HEK293 (cell line): ENCODE measurements around the gene BIVM.

Source experiments
- CTCF ChIA-PET: fragments of 350-600 bp; formaldehyde crosslinking; extraction: SDS; loops from one replicate; lab custom pipeline; 2021; ENCODE audit warnings: antibody characterized with exemption; lab: Yijun Ruan, JAX
- POLR2A ChIA-PET: fragments of 300-600 bp; formaldehyde crosslinking; extraction: SDS; loops from one replicate; lab custom pipeline; 2020; ENCODE audit warnings: antibody characterized with exemption, inconsistent platforms; lab: Yijun Ruan, JAX
- H3K27ac ChIP-seq: fragments of 200-500 bp; sonication (Bioruptor generic); 2 replicates; pipeline ENCODE4 v1.5.1; 2014; ENCODE audit warnings: low read depth, low read length, control low read depth, inconsistent platforms; ENCODE audit errors: extremely low read depth
- H3K36me3 ChIP-seq, 2 experiments: fragments of 200-500 bp in 1 of 2; sonication (Bioruptor generic) in 1 of 2; 1 replicate in 1 of 2; 2 replicates in 1 of 2; pipeline ENCODE4 v1.5.1; 2014 to 2017; ENCODE audit warnings: inconsistent platforms in 2 of 2, low read length in 2 of 2; ENCODE audit not compliant: control insufficient read depth in 2 of 2, insufficient read depth in 1 of 2
- H3K4me1 ChIP-seq: fragments of 200-500 bp; sonication (Bioruptor generic); 2 replicates; pipeline ENCODE4 v1.5.1; 2014; ENCODE audit warnings: mild to moderate bottlenecking, low read length, inconsistent platforms; ENCODE audit not compliant: control insufficient read depth, insufficient read depth
- H3K4me3 ChIP-seq: 2 replicates; pipeline ENCODE4 v1.5.1; 2011; ENCODE audit warnings: low read depth, mild to moderate bottlenecking, control low read depth, low read length, moderate library complexity
- H3K9me3 ChIP-seq: fragments of 200-500 bp; sonication (Bioruptor generic); 2 replicates; pipeline ENCODE4 v1.5.1; 2014; ENCODE audit warnings: low read depth, low read length, inconsistent platforms; ENCODE audit not compliant: control insufficient read depth, insufficient read depth
- FEZF1 ChIP-seq: fragments of 450-650 bp; formaldehyde crosslinking; IDR thresholded peaks from 2 replicates; pipeline ENCODE4 v1.5.1; 2016; ENCODE audit warnings: missing biosample characterization, missing genetic modification characterization
- HOXD13 ChIP-seq: sonication (generic); formaldehyde crosslinking; IDR thresholded peaks from 2 replicates; pipeline ENCODE4 v1.8.0; 2022; ENCODE audit warnings: missing genetic modification reagents, borderline replicate concordance
- KLF1 ChIP-seq: fragments of 450-650 bp; formaldehyde crosslinking; IDR thresholded peaks from 2 replicates; pipeline ENCODE4 v1.5.1; 2016; ENCODE audit warnings: missing biosample characterization, missing genetic modification characterization
- KLF8 ChIP-seq: fragments of 450-650 bp; formaldehyde crosslinking; IDR thresholded peaks from 2 replicates; pipeline ENCODE4 v1.5.1; 2016; ENCODE audit warnings: missing biosample characterization, missing genetic modification characterization
- SCRT2 ChIP-seq: fragments of 450-650 bp; formaldehyde crosslinking; IDR thresholded peaks from 2 replicates; pipeline ENCODE4 v1.5.1; 2016; ENCODE audit warnings: missing biosample characterization, missing genetic modification characterization
- SP7 ChIP-seq: fragments of 450-650 bp; formaldehyde crosslinking; IDR thresholded peaks from 2 replicates; pipeline ENCODE4 v1.5.1; 2016; ENCODE audit warnings: missing biosample characterization, missing genetic modification characterization
- ZFHX2 ChIP-seq: fragments of 450-650 bp; formaldehyde crosslinking; conservative IDR thresholded peaks from 2 replicates; pipeline ENCODE4 v1.5.1; 2016; ENCODE audit warnings: missing biosample characterization, missing genetic modification characterization
- ZFP37 ChIP-seq: fragments of 450-650 bp; formaldehyde crosslinking; IDR thresholded peaks from 2 replicates; pipeline ENCODE4 v1.5.1; 2016; ENCODE audit warnings: missing biosample characterization, missing genetic modification characterization
- ZNF132 ChIP-seq: fragments of 450-650 bp; formaldehyde crosslinking; IDR thresholded peaks from 2 replicates; pipeline ENCODE4 v1.5.1; 2017; ENCODE audit warnings: missing biosample characterization, missing genetic modification characterization, borderline replicate concordance
- ZNF2 ChIP-seq: fragments of 450-650 bp; formaldehyde crosslinking; IDR thresholded peaks from 2 replicates; pipeline ENCODE4 v1.5.1; 2016; ENCODE audit warnings: missing biosample characterization, missing genetic modification characterization
- ZNF248 ChIP-seq: fragments of 450-650 bp; formaldehyde crosslinking; IDR thresholded peaks from 2 replicates; pipeline ENCODE4 v1.5.1; 2017; ENCODE audit warnings: missing biosample characterization, missing genetic modification characterization
- ZNF302 ChIP-seq: fragments of 450-650 bp; formaldehyde crosslinking; IDR thresholded peaks from 2 replicates; pipeline ENCODE4 v1.5.1; 2016; ENCODE audit warnings: missing biosample characterization, missing genetic modification characterization, low read depth
- ZNF324 ChIP-seq: fragments of 450-650 bp; formaldehyde crosslinking; IDR thresholded peaks from 2 replicates; pipeline ENCODE4 v1.5.1; 2016; ENCODE audit warnings: missing biosample characterization, missing genetic modification characterization
- ZNF341 ChIP-seq: fragments of 450-650 bp; formaldehyde crosslinking; IDR thresholded peaks from 2 replicates; pipeline ENCODE4; 2016; ENCODE audit warnings: low read depth, missing biosample characterization, missing genetic modification characterization
- ZNF350 ChIP-seq: fragments of 450-650 bp; formaldehyde crosslinking; IDR thresholded peaks from 2 replicates; pipeline ENCODE4 v1.5.0; 2017; ENCODE audit warnings: missing biosample characterization, mild to moderate bottlenecking, missing genetic modification characterization
- ZNF354C ChIP-seq: fragments of 450-650 bp; formaldehyde crosslinking; IDR thresholded peaks from 2 replicates; pipeline ENCODE4 v1.5.1; 2016; ENCODE audit warnings: missing biosample characterization, missing genetic modification characterization, low read depth, borderline replicate concordance
- ZNF544 ChIP-seq: fragments of 450-650 bp; formaldehyde crosslinking; IDR thresholded peaks from 2 replicates; pipeline ENCODE4 v1.5.0; 2017; ENCODE audit warnings: missing biosample characterization, missing genetic modification characterization
- ZNF610 ChIP-seq: fragments of 450-650 bp; formaldehyde crosslinking; IDR thresholded peaks from 2 replicates; pipeline ENCODE4 v1.5.1; 2016; ENCODE audit warnings: missing biosample characterization, missing genetic modification characterization, borderline replicate concordance
- ZNF623 ChIP-seq: fragments of 450-650 bp; formaldehyde crosslinking; IDR thresholded peaks from 2 replicates; pipeline ENCODE4 v1.5.1; 2016; ENCODE audit warnings: missing biosample characterization, missing genetic modification characterization
- TF ChIP-seq, protein P1 (sequence below): fragments of 450-650 bp; formaldehyde crosslinking; IDR thresholded peaks from 2 replicates; pipeline ENCODE4 v1.5.1; 2016; ENCODE audit warnings: missing biosample characterization, missing genetic modification characterization
- TF ChIP-seq, protein P2 (sequence below): sonication (generic); formaldehyde crosslinking; IDR thresholded peaks from 2 replicates; pipeline ENCODE4 v1.8.1; 2022; ENCODE audit warnings: mild to moderate bottlenecking, moderate library complexity, missing genetic modification reagents
- TF ChIP-seq, protein P3 (sequence below): fragments of 450-650 bp; formaldehyde crosslinking; IDR thresholded peaks from 2 replicates; pipeline ENCODE4 v1.5.1; 2016; ENCODE audit warnings: missing biosample characterization, missing genetic modification characterization
- TF ChIP-seq, protein P4 (sequence below): fragments of 450-650 bp; formaldehyde crosslinking; IDR thresholded peaks from 2 replicates; pipeline ENCODE4 v1.5.1; 2016; ENCODE audit warnings: missing biosample characterization, missing genetic modification characterization
- TF ChIP-seq, protein P5 (sequence below): fragments of 450-650 bp; formaldehyde crosslinking; IDR thresholded peaks from 2 replicates; pipeline ENCODE4 v1.5.1; 2016; ENCODE audit warnings: missing biosample characterization, missing genetic modification characterization, borderline replicate concordance

Gene BIVM

DNA sequence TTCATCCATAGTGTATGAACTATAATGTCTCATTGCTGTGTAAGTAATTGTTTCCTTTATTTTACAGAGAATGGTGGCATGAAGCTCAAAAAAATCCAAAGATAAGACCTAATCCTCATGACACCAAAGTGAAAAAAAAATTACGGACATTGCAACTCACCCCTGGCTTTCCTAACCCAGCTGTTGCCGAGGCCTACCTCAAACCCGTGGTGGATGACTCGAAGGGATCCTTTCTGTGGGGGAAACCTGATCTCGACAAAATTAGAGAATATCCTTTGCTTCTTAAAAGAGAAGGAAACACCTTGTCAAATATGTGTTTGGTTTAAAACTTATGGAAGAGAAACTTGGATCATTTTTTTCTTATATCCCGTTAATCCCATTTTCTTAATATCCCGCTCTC is 73.2 kb downstream of the BIVM start:
- POLR2A ChIA-PET, result no interaction called here
- CTCF ChIA-PET, result interaction anchor here (1.1 kb wide), 1 partner anchor 25 kb away, joined by 3 read pairs; no protein-coding TSS in a partner anchor
- H3K27ac ChIP-seq, result no peak overlapping the region
- no peaks in the 10 kb centered on the region for H3K4me1 ChIP-seq
- H3K9me3 ChIP-seq, result no peaks in the 10 kb centered on the region
- H3K36me3 ChIP-seq, result peaks cover 13 to 59% of the 10 kb centered on the region in 2 experiments
- H3K4me3 ChIP-seq, result no peak overlapping the region
- TF ChIP-seq FEZF1 (tag by site-specific recombination) (no peak), SP7 (tag by site-specific recombination) (no peak), KLF8 (no peak), ZNF248 (tag by site-specific recombination) (no peak), ZNF350 (no peak), ZNF132 (no peak), ZNF324 (no peak)
- TF ChIP-seq, protein P1, sequence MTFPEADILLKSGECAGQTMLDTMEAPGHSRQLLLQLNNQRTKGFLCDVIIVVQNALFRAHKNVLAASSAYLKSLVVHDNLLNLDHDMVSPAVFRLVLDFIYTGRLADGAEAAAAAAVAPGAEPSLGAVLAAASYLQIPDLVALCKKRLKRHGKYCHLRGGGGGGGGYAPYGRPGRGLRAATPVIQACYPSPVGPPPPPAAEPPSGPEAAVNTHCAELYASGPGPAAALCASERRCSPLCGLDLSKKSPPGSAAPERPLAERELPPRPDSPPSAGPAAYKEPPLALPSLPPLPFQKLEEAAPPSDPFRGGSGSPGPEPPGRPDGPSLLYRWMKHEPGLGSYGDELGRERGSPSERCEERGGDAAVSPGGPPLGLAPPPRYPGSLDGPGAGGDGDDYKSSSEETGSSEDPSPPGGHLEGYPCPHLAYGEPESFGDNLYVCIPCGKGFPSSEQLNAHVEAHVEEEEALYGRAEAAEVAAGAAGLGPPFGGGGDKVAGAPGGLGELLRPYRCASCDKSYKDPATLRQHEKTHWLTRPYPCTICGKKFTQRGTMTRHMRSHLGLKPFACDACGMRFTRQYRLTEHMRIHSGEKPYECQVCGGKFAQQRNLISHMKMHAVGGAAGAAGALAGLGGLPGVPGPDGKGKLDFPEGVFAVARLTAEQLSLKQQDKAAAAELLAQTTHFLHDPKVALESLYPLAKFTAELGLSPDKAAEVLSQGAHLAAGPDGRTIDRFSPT (tag by site-specific recombination), result no peak
- TF ChIP-seq, protein P2, sequence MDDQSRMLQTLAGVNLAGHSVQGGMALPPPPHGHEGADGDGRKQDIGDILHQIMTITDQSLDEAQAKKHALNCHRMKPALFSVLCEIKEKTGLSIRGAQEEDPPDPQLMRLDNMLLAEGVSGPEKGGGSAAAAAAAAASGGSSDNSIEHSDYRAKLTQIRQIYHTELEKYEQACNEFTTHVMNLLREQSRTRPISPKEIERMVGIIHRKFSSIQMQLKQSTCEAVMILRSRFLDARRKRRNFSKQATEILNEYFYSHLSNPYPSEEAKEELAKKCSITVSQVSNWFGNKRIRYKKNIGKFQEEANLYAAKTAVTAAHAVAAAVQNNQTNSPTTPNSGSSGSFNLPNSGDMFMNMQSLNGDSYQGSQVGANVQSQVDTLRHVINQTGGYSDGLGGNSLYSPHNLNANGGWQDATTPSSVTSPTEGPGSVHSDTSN (CRISPR knock-in tag), result no peak
- TF ChIP-seq, protein P3, sequence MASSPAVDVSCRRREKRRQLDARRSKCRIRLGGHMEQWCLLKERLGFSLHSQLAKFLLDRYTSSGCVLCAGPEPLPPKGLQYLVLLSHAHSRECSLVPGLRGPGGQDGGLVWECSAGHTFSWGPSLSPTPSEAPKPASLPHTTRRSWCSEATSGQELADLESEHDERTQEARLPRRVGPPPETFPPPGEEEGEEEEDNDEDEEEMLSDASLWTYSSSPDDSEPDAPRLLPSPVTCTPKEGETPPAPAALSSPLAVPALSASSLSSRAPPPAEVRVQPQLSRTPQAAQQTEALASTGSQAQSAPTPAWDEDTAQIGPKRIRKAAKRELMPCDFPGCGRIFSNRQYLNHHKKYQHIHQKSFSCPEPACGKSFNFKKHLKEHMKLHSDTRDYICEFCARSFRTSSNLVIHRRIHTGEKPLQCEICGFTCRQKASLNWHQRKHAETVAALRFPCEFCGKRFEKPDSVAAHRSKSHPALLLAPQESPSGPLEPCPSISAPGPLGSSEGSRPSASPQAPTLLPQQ (tag by site-specific recombination), result no peak
- TF ChIP-seq, all 188 proteins: peak for 0

DNA sequence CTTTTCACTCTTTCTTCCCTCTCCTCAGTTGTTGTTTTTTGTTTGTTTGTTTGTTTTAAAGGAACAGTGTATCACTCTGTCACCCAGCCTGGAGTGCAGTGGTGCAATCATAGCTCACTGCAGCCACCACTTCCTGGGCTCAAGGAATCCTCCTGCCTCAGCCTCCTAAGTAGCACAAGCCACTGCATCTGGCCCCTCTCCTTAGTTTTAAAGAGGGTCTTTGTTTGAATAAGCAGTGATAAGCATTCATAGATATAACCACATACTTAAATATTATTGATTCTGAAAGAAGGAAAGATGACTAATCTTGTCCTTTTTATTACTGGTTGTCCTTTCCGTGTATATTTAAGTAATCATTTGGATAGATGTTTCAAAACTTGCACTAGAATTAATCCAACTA is 73.6 kb downstream of the BIVM start:
- H3K9me3 ChIP-seq, result no peaks in the 10 kb centered on the region
- no peak overlapping the region for H3K4me3 ChIP-seq
- ChIA-PET CTCF (interaction anchor here (1.1 kb wide), 2 partner anchors 10 to 25 kb away, joined by 3 read pairs; no protein-coding TSS in a partner anchor), POLR2A (no interaction called here)
- TF ChIP-seq ZNF341 (tag by site-specific recombination), result no peak
- no peak for TF ChIP-seq HOXD13
- TF ChIP-seq ZFHX2, result no peak
- TF ChIP-seq ZNF2 (tag by site-specific recombination), result no peak
- TF ChIP-seq ZNF610 (tag by site-specific recombination), result no peak
- TF ChIP-seq KLF1 (tag by site-specific recombination), result no peak
- TF ChIP-seq ZFP37 (tag by site-specific recombination), result no peak
- no peaks in the 10 kb centered on the region for H3K4me1 ChIP-seq
- H3K36me3 ChIP-seq, result peaks cover 13 to 55% of the 10 kb centered on the region in 2 experiments
- H3K27ac ChIP-seq, result no peak overlapping the region

DNA sequence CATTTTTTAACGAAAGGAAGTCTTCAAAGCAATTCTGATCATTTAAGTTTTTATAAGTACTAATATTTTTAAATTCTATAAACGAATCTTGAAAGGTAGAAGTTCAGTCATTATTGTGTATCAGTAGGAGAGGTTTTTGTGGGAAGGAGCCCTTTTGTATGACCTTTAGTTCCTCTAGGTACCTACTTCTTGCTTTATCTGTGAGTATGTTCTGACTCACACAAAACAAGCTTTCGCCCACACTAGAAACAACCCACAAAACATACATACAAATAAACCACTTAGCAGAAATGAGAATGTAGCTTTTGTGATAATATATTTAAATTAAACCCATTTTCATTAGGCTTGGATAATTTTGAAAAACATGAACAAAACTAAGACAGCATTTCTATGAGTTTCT is 74.7 kb downstream of the BIVM start:
- Histone ChIP-seq H3K36me3 (peaks cover 13 to 46% of the 10 kb centered on the region in 2 experiments), H3K4me1 (no peaks in the 10 kb centered on the region), H3K4me3 (no peak overlapping the region), H3K9me3 (no peaks in the 10 kb centered on the region), H3K27ac (no peak overlapping the region)
- ChIA-PET CTCF (interaction anchor here (0.6 to 1.1 kb wide), 3 partner anchors 9 to 47 kb away, joined by 3 read pairs; no protein-coding TSS in a partner anchor), POLR2A (no interaction called here)
- TF ChIP-seq ZNF354C (tag by site-specific recombination), result no peak
- TF ChIP-seq ZNF623 (tag by site-specific recombination), result no peak
- no peak for TF ChIP-seq ZNF302 (tag by site-specific recombination)
- no peak for TF ChIP-seq ZNF544 (tag by site-specific recombination)
- TF ChIP-seq, protein P4, sequence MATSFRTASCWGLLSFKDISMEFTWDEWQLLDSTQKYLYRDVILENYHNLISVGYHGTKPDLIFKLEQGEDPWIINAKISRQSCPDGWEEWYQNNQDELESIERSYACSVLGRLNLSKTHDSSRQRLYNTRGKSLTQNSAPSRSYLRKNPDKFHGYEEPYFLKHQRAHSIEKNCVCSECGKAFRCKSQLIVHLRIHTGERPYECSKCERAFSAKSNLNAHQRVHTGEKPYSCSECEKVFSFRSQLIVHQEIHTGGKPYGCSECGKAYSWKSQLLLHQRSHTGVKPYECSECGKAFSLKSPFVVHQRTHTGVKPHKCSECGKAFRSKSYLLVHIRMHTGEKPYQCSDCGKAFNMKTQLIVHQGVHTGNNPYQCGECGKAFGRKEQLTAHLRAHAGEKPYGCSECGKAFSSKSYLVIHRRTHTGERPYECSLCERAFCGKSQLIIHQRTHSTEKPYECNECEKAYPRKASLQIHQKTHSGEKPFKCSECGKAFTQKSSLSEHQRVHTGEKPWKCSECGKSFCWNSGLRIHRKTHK, result no peak
- TF ChIP-seq, protein P5, sequence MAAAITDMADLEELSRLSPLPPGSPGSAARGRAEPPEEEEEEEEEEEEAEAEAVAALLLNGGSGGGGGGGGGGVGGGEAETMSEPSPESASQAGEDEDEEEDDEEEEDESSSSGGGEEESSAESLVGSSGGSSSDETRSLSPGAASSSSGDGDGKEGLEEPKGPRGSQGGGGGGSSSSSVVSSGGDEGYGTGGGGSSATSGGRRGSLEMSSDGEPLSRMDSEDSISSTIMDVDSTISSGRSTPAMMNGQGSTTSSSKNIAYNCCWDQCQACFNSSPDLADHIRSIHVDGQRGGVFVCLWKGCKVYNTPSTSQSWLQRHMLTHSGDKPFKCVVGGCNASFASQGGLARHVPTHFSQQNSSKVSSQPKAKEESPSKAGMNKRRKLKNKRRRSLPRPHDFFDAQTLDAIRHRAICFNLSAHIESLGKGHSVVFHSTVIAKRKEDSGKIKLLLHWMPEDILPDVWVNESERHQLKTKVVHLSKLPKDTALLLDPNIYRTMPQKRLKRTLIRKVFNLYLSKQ, result no peak
- TF ChIP-seq, protein P3 (tag by site-specific recombination), result no peak
- TF ChIP-seq SCRT2 (tag by site-specific recombination), result no peak
